Head of caudate nucleus (tissue), 42 donors: Measurements from ENCODE around the gene DTNB.
"Not testable (repeated sequence)": the region's sequence is repeated elsewhere in the genome, so short reads cannot be mapped to it uniquely, and the experiment has no call there.

Experiments
- DNase-seq, 42 donors: peaks; one replicate each; pipeline versions ENCODE4 v3.0.0 to v3.0.0-alpha.2; 2020 to 2021; ENCODE audit warnings: mixed read lengths in 7 of 42
- intact Hi-C: fragments of 100-400 bp; cut with DNase I; formaldehyde crosslinking; loops from one replicate; pipeline ENCODE4 v1.15.0; 2022

Gene DTNB

GRCh38 chr2:25639696-25640095 is 33.7 kb downstream of the DTNB start:
- intact Hi-C loops, result no loop called here
- DNase-seq, result no peak

GRCh38 chr2:25639131-25639530 is 34.2 kb downstream of the DTNB start:
- DNase-seq, result no peak
- intact Hi-C loops, result no loop called here

GRCh38 chr2:25635797-25636196 is 37.6 kb downstream of the DTNB start:
- DNase-seq, result no peak
- intact Hi-C loops, result no loop called here

- DNase-seq, intact Hi-C loops: not testable (repeated sequence)
These were observed 39.6 kb downstream of the DTNB start for GRCh38 chr2:25633801-25634200.

GRCh38 chr2:25632396-25632795 is 41.0 kb downstream of the DTNB start:
- DNase-seq, result no peak
- intact Hi-C loops, result no loop called here

DNA sequence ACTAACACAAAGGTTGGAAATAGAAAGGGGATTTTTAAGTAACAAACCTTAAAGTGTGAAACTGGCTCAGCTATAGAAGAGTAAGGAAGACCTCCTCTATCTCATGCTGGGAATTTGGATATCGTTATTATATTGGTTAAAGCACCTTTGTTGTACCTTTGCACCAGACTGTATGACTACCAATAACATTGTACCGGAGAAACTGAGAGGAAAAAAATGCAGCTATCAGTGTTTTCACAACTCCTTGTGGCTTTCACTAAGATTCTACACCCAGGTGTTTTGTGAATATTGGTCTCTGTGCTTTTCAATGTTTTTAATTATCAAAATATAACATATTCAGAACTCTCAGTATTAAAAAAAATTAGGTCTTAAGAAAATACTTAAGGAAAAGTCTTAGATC is 48.7 kb downstream of the DTNB start:
- no peak for DNase-seq
- intact Hi-C loops, result no loop called here

DNA sequence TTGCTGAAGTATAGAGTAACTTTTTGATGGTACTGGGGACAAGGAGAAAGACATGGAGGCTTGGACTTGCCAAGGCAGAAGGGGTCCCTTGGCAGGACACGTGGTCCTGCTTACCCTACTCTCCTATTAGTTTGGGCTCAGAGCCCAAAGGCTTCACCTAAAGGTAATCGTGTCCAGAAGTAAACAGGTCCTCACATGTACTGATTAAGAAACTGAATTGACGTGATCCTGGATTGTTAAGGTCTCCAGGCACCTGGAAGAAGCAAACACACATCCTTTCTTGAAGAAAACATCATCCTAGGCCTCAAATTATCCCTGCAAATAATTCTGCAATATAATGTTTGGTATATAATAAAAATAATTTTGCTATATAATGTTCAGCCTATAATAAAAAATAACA is 50.0 kb downstream of the DTNB start:
- DNase-seq, result no peak
- intact Hi-C loops, result no loop called here

DNA sequence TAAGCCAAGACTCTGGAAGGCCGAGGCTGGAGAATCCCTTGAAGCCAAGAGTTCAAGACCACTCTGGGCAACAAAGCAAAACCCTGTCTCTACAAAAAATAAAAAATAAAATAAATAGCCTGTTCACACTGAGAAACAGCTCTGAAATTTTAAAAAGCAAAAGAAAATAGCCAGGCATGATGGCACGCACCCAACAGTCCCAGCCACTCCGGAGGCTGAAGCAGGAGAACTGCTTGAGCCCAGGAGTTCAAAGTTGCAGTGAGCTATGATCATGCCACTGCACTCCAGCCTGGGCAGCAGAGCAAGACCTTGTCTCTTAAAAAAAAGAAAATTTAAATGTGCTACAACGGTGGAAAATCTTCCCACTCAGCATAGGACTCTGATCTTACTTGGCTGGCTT is 52.7 kb downstream of the DTNB start:
- intact Hi-C loops, result no loop called here
- no peak for DNase-seq

- intact Hi-C loops, result no loop called here
- peak in 1 of 42 donors; percentile 14 for DNase-seq
These were observed 53.3 kb downstream of the DTNB start for GRCh38 chr2:25620077-25620476.

DNA sequence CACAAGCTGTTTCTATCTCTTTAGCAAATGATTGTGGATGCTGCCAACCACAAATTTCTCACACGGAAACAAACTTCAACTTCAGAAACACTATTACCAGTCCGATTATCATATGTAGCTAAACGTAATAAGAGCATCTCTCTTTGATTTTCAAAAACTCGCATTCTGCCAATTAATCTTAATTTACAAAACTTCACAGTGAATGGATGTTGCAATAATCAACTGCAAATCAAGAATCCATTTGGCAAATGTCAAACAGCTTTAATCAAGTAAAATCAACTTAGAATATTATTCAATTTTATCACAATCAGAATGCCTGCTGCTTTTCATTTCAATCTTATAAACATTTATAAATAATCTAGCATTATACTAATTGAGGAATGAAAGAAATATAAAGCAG is 54.2 kb downstream of the DTNB start:
- no peak for DNase-seq
- intact Hi-C loops, result no loop called here

DNA sequence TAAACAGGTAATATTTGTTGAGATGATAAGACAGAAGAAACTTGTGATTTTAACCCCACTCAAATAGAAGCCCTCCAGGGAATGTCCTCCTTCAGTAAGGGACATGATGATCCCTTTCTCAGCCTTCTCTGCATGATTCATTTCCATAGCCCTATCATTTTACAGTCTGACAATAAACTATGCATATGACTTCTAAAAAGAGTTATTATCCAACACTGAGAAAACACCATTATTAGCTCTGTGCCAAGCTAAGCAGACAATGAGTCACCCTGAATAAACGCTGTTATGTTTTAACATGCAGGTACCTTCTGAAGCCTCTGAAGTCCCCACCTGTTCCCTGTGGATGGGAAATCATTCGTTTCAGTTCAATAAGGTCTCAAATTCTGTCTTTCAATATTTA is 54.7 kb downstream of the DTNB start:
- intact Hi-C loops, result no loop called here
- DNase-seq, result peak in 2 of 42 donors; percentile 33 to 43

DNA sequence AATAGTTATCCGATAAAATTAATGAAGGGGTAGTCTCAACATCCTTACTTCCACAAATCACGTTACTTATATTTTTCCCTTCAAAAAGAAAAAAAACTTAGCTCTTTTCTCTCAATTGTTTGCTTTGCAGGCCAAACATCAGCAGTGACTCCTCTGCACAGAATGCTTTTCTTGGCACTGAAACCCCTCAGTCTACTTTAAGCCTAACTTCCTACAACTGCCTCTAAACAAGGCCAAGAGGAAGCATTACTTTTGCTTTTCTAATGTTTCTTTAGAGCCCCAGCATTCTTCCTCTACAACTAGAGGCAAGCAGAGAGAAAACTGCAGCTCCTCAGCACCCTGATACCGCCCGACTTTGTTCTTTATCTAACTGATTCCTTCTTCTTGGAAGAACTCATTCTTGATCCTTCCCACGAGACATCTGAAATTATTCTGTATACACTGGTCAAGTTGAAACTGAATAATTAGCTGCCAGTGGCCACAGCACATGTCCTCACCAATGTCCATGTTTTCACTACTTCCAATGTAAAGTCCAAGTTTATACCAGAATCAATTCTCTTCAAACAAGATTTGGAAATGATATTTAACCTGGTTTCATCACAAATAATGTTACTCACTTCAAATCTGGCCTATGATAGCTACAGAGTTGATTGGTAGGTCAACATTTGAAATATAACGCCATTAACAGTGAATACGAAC is 55.3 kb downstream of the DTNB start:
- no peak for DNase-seq
- intact Hi-C loops, result no loop called here

- DNase-seq, result no peak
- intact Hi-C loops, result no loop called here
These were observed 57.5 kb downstream of the DTNB start for GRCh38 chr2:25615920-25616319.

DNA sequence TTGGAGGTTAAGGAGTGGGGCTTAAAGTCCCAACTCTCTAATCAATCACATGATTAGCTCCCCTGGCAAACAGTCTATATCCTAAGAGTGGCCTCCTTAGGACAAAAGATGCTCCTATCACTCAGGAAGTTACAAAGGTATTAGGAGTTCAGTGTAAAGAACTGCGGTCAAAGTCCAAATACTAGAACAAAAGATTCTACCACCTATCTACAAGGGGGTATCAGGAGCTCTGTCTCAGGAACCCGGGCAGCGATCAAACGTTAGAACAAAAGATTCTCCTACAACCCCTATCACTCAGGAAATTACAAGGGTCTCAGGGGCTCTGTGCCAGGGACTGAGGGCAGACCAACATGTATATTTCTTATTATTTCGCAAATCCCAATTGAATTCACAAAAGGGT is 58.0 kb downstream of the DTNB start:
- DNase-seq, result no peak
- intact Hi-C loops, result no loop called here

DNA sequence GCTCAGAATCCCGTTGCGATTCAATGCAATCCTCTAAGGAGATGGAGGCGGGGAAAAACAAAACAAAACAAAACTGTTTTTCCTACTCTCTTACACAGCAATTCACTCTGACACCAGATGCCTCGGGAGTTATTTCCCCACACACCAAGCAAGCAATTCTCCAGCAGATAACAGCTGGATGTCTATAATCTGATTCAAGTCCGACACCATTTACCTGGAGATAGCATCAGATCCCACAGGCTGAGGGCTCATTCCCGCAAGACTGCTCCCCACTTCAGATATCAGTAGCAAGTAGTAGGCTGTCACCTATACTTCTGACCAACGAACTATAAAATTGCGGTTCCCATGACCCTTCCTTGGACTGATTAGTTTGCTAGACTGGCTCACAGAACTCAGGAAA is 58.7 kb downstream of the DTNB start:
- intact Hi-C loops, result no loop called here
- DNase-seq, result no peak

DNA sequence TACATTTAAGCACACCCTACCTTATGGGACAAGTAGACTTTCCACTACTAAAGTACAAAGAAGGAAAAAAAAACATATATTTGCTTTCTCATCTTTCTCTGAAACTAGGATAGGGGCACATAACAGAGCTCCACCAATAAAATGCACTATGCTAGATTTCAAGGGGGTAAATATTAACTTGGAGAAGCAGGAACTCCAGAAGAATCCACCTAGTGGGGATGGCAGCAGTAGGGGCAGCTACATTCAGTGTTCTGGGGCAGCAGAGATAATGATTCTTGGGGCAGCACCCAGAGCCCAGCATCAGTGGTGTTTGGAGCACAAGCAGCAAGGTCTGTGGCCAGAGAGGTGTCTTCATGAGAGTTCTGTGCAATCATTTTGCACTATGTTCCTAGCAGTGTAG is 64.7 kb downstream of the DTNB start:
- intact Hi-C loops, result loop anchor here (5.0 to 10.0 kb wide), 2 partner anchors 66 to 94 kb away; partner anchors contain the start of gene DTNB
- DNase-seq, result no peak

- intact Hi-C loops, result loop anchor here (5.0 to 10.0 kb wide), 2 partner anchors 68 to 95 kb away; partner anchors contain the start of gene DTNB
- peak in 4 of 42 donors; percentile 31 to 46 (median 36) for DNase-seq
These were observed 66.5 kb downstream of the DTNB start for GRCh38 chr2:25606892-25607291.

DNA sequence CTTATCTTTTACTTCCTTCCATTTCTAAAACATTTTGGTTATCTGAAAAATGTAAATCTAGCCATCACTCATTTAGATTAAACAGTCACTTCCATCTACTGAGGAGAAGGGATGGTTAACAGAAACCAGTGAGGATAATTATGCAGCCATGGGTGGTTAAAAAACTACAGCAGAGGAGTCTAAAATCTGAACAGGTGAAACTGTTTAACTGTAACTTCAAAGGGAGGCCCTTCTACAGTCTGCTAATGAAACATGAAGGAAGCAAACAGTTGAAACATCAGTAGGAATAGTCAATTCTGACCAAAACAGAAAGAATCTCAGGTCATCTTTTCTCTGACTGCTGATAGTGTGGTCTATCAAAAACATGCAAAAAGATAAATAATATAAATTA is 71.0 kb downstream of the DTNB start:
- intact Hi-C loops, result loop anchor here (10.0 kb wide), 1 partner anchor 72 kb away; the partner anchor contains the start of gene DTNB
- DNase-seq, result no peak

DNA sequence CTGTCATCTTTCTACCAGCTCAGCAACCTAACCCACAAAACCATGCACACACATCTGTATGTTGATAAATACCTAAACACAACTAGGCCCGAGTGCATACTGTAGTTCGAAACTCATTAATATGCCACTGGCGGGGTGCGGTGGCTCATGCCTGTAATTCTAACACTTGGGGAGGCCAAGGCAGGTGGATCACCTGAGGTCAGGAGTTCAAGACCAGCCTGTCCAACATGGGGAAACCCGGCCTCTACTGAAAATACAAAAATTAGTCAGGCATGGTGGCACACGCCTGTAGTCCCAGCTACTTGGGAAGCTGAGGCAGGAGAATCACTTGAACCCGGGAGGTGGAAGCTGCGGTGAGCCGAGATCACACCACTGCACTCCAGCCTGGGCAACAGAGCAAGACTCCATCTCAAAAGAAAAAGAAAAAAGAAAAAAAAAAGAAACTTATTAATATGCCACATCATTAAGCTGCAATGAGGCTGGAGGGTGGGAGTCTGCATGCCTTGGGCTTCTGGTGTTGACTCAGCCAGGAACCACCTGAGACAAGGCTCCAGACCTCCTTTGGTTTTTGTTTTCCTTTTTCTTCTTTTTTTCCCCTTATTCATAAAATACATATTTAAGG is 71.6 kb downstream of the DTNB start:
- DNase-seq, result not testable (repeated sequence)
- intact Hi-C loops, result loop anchor here (10.0 kb wide), 1 partner anchor 73 kb away; the partner anchor contains the start of gene DTNB

GRCh38 chr2:25598911-25599310 is 74.5 kb downstream of the DTNB start:
- DNase-seq, result peak in 39 of 42 donors; percentile 28 to 89 (median 73)
- intact Hi-C loops, result no loop called here

DNA sequence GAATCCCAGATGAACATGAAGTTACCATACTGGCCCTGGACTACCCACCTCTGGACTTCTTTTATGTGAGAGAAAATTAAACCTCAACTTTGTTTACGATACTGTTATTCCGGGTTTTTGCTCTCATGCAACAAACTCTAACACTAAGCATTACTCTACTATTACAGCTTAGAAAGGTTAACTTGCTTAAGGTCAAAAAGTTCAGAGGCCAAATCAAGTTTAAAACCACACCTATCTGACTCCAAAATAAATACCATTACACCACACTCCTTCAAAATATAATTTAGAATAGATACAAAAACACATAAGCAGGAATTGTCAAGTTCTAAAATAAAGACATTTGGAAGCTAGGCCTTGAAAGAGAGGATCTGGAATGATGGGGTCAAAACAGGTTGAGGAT is 75.0 kb downstream of the DTNB start:
- DNase-seq, result no peak
- intact Hi-C loops, result no loop called here
